GM18951 (cell line): ENCODE measurements around the gene ASF1B.

Experiments used
- POLR2A ChIP-seq: IDR thresholded peaks from 4 replicates; pipeline ENCODE4 v1.6.1; 2011; ENCODE audit warnings: mild to moderate bottlenecking; ENCODE audit not compliant: insufficient read length, insufficient read depth; ENCODE audit errors: extremely low read depth
- in situ Hi-C: fragments of 300-500 bp; cut with MboI; formaldehyde crosslinking; loops from one replicate; pipeline ENCODE4 v1.12.0; 2022; ENCODE audit warnings: low sequenced_read_pairs, mixed read lengths, inconsistent platforms; ENCODE audit not compliant: unreplicated experiment

The ASF1B gene

GRCh38 chr19:14141041-14141440 is 4.7 kb upstream of the ASF1B start:
- in situ Hi-C loops, result no loop called here
- no peak for TF ChIP-seq POLR2A

GRCh38 chr19:14139944-14140343 is 3.6 kb upstream of the ASF1B start:
- in situ Hi-C loops, result no loop called here
- no peak for TF ChIP-seq POLR2A

GRCh38 chr19:14138576-14139265 is 2.3 kb upstream of the ASF1B start:
- TF ChIP-seq POLR2A, result no peak
- in situ Hi-C loops, result no loop called here

- TF ChIP-seq POLR2A, result no peak
- in situ Hi-C loops, result no loop called here
These were observed 342 bp downstream of the ASF1B start for GRCh38 chr19:14135985-14136508.

- no peak for TF ChIP-seq POLR2A
- in situ Hi-C loops, result no loop called here
These were observed 1.0 kb downstream of the ASF1B start for GRCh38 chr19:14135355-14135754.

GRCh38 chr19:14127929-14128509 is 8.4 kb downstream of the ASF1B start:
- no peak for TF ChIP-seq POLR2A
- in situ Hi-C loops, result no loop called here

- in situ Hi-C loops, result no loop called here
These were observed 9.2 kb downstream of the ASF1B start for GRCh38 chr19:14127176-14127575.

GRCh38 chr19:14122924-14123323 is 13.5 kb downstream of the ASF1B start:
- in situ Hi-C loops, result no loop called here

More at GRCh38 chr19:14127176-14127575, 9.2 kb downstream of the ASF1B start:
- TF ChIP-seq POLR2A, result no peak

GRCh38 chr19:14120497-14120780 is 15.9 kb downstream of the ASF1B start:
- in situ Hi-C loops, result no loop called here
- TF ChIP-seq POLR2A, result no peak

More at GRCh38 chr19:14122924-14123323, 13.5 kb downstream of the ASF1B start:
- no peak for TF ChIP-seq POLR2A

GRCh38 chr19:14119644-14120496 is 16.5 kb downstream of the ASF1B start:
- in situ Hi-C loops, result no loop called here
- no peak for TF ChIP-seq POLR2A

GRCh38 chr19:14119146-14119545 is 17.2 kb downstream of the ASF1B start:
- in situ Hi-C loops, result no loop called here
- TF ChIP-seq POLR2A, result no peak

GRCh38 chr19:14118165-14119051 is 18.0 kb downstream of the ASF1B start:
- TF ChIP-seq POLR2A, result peak; percentile 58
- in situ Hi-C loops, result no loop called here
